Calu3 (cell line): ENCODE data around the gene HIF1AN. TPM values are rescaled to one million over a fixed set of nuclear protein-coding genes. Genes with fewer than 3 reads are reported as not detected.

Experiments used
- BruUV-seq: library from RNA; stranded (reverse); fragments of 400-500 nt; replicated peaks from 2 replicates; lab custom pipeline; 2021; lab: Mats Ljungman, UMichigan
- CTCF ChIA-PET: fragments of 300-600 bp; sonication (Branson Sonifier 250); formaldehyde crosslinking; loops from one replicate; lab custom pipeline; 2022; ENCODE audit warnings: antibody characterized with exemption; lab: Charles Lee
- DNase-seq: peaks from one replicate; pipeline ENCODE4 v3.0.0; 2022
- H3K27ac Mint-ChIP-seq: one replicate; pipeline ENCODE4 v1.8.0; 2022; ENCODE audit warnings: mixed read lengths; ENCODE audit not compliant: unreplicated experiment
- H3K27me3 Mint-ChIP-seq: one replicate; pipeline ENCODE4 v1.8.0; 2022; ENCODE audit warnings: mixed read lengths; ENCODE audit not compliant: unreplicated experiment
- H3K36me3 Mint-ChIP-seq: one replicate; pipeline ENCODE4 v1.8.0; 2022; ENCODE audit warnings: mild to moderate bottlenecking, moderate library complexity, mixed read lengths; ENCODE audit not compliant: insufficient read depth, unreplicated experiment
- H3K4me1 Mint-ChIP-seq: one replicate; pipeline ENCODE4 v1.8.0; 2022; ENCODE audit warnings: mild to moderate bottlenecking, low read depth, mixed read lengths; ENCODE audit not compliant: unreplicated experiment
- H3K4me3 Mint-ChIP-seq: one replicate; pipeline ENCODE4 v1.8.0; 2022; ENCODE audit warnings: mild to moderate bottlenecking, low read depth, moderate library complexity, mixed read lengths; ENCODE audit not compliant: unreplicated experiment
- H3K9me3 Mint-ChIP-seq: one replicate; pipeline ENCODE4 v1.8.0; 2022; ENCODE audit warnings: low read depth, mixed read lengths; ENCODE audit not compliant: unreplicated experiment
- CTCF ChIP-seq: fragments of 200-600 bp; IDR thresholded peaks from one replicate; pipeline ENCODE4 v1.8.0; 2022; ENCODE audit warnings: antibody characterized with exemption; ENCODE audit not compliant: unreplicated experiment
- intact Hi-C: fragments of 100-400 bp; cut with micrococcal nuclease; formaldehyde crosslinking; loops from one replicate; pipeline ENCODE4 v1.10.0; 2022; ENCODE audit not compliant: unreplicated experiment
- total RNA-seq: library from RNA; stranded (reverse); gene quantifications from 2 replicates; pipeline ENCODE4 v1.2.3, GENCODE V29; 2022

The HIF1AN gene
- total RNA-seq, 1 experiment from 2014 or later, result 36.3 TPM

DNA sequence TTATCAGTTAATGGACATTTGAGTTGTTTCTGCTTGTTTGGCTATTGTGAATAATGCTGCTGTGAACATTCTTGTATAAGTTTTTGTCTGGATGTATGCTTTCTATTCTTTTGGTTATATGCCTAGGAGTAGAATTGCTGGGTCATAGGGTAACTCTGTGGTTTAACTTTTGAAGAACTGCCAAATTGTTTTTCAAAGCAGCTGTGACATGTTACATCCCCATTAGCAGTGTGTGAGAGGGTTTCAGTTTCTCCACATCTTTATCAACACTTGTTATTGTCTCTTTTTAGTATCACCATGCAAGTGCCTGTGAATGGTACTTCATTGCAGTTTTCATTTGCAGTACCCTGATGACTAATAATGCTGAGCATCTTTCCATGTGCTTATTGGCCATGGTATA, 4.0 kb upstream of the HIF1AN start:
- H3K4me1 Mint-ChIP-seq, result no peaks in the 10 kb centered on the region
- CTCF ChIA-PET, result no interaction called here

DNA sequence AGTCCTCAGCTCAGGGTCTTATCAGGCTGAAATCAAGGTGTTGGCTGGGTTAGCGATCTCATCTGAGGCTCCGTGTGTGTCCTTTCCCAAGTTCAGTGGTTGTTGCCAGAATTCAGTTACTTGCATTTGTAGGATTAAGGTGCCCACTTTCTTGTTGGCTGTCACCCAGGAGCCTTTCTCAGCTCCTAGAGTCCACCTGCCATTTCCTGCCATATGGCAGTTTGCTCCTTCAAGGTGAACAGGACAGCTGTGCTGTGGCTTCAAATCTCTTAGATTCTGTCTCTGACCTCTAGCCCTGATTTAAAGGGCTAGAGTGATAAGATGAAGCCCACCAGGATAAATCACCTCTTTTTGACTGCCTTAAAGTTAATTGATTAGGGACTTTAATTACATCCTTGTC, 1.0 kb upstream of the HIF1AN start:
- Mint-ChIP-seq H3K27ac (no peak overlapping the region), H3K9me3 (no peaks in the 10 kb centered on the region), H3K27me3 (no peaks in the 10 kb centered on the region), H3K4me3 (no peak overlapping the region), H3K4me1 (no peaks in the 10 kb centered on the region), H3K36me3 (peaks cover 11% of the 10 kb centered on the region)
- no peak for TF ChIP-seq CTCF
- no TSS peak for BruUV-seq
- CTCF ChIA-PET, result interaction anchor here (1.5 kb wide), 1 partner anchor 10 kb away, joined by 6 read pairs; no protein-coding TSS in a partner anchor
- intact Hi-C loops, result no loop called here
- DNase-seq, result no peak

More for the DNA sequence above, 4.0 kb upstream of the HIF1AN start:
- no peak for TF ChIP-seq CTCF
- Mint-ChIP-seq H3K27me3 (no peaks in the 10 kb centered on the region), H3K27ac (no peak overlapping the region), H3K9me3 (no peaks in the 10 kb centered on the region), H3K4me3 (no peak overlapping the region), H3K36me3 (peaks cover 16% of the 10 kb centered on the region)
- BruUV-seq, result no TSS peak
- intact Hi-C loops, result no loop called here
- DNase-seq, result no peak

DNA sequence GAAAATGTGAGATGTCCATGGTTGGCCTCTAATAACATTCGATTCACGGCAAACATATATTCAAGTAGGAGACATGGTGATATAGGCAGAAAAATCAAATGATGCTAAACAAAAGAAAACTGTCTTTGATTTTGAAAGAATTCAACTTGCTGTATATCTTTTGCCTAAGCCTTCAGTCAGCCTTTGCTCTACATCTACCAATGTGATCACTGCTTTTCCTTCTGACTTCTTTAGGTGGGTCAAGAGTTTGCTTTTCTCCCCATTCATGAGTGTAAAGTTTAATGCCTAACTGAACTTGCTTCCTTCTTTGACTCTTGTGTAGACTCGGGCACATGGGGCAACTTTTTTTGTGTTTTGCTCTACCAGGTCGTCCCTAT, 417 bp upstream of the HIF1AN start:
- intact Hi-C loops, result no loop called here
- CTCF ChIA-PET, result interaction anchor here (0.7 to 1.5 kb wide), 8 partner anchors 9 to 361 kb away, joined by 4 to 9 read pairs (median 4); no protein-coding TSS in a partner anchor
- Mint-ChIP-seq H3K4me1 (no peaks in the 10 kb centered on the region), H3K4me3 (no peak overlapping the region), H3K27me3 (no peaks in the 10 kb centered on the region), H3K36me3 (peaks cover 7% of the 10 kb centered on the region), H3K9me3 (no peaks in the 10 kb centered on the region), H3K27ac (no peak overlapping the region)
- DNase-seq, result no peak
- BruUV-seq, result no TSS peak
- no peak for TF ChIP-seq CTCF

GRCh38 chr10:100537475-100537874, 1.7 kb downstream of the HIF1AN start:
- Mint-ChIP-seq H3K27ac (no peak overlapping the region), H3K27me3 (no peaks in the 10 kb centered on the region), H3K36me3 (peaks cover 10% of the 10 kb centered on the region), H3K9me3 (no peaks in the 10 kb centered on the region), H3K4me1 (no peaks in the 10 kb centered on the region), H3K4me3 (no peak overlapping the region)
- no TSS peak for BruUV-seq
- TF ChIP-seq CTCF, result no peak
- CTCF ChIA-PET, result no interaction called here
- intact Hi-C loops, result no loop called here
- DNase-seq, result no peak
